Activated naive CD4-positive, alpha-beta T cell treated with anti-CD3 and anti-CD28 coated beads, Interleukin-2, amount 10 ng/mL, durations not matched to agents 7 days and 5 days (primary cell): Measurements from ENCODE around the gene STAM.

Experiments used
- CTCF ChIA-PET: fragments of 350-600 bp; sonication (Branson Sonifier 250); formaldehyde crosslinking; loops from one replicate; lab custom pipeline; 2021; ENCODE audit warnings: antibody characterized with exemption; lab: Charles Lee
- DNase-seq: peaks from one replicate; pipeline ENCODE4 v3.0.0-alpha.2; 2020
- H3K27ac Mint-ChIP-seq: one replicate; pipeline ENCODE4 v1.8.0; 2021; ENCODE audit warnings: mild to moderate bottlenecking, moderate library complexity, mixed read lengths
- H3K27me3 Mint-ChIP-seq: one replicate; pipeline ENCODE4 v1.8.0; 2021; ENCODE audit warnings: mild to moderate bottlenecking, mixed read lengths
- H3K36me3 Mint-ChIP-seq: one replicate; pipeline ENCODE4 v1.8.0; 2021; ENCODE audit warnings: mixed read lengths
- H3K4me1 Mint-ChIP-seq: one replicate; pipeline ENCODE4 v1.8.0; 2021; ENCODE audit warnings: mixed read lengths
- H3K4me3 Mint-ChIP-seq: one replicate; pipeline ENCODE4 v1.8.0; 2021; ENCODE audit warnings: mild to moderate bottlenecking, moderate library complexity, mixed read lengths
- H3K9me3 Mint-ChIP-seq: one replicate; pipeline ENCODE4 v1.8.0; 2021; ENCODE audit warnings: mixed read lengths

Gene STAM

DNA sequence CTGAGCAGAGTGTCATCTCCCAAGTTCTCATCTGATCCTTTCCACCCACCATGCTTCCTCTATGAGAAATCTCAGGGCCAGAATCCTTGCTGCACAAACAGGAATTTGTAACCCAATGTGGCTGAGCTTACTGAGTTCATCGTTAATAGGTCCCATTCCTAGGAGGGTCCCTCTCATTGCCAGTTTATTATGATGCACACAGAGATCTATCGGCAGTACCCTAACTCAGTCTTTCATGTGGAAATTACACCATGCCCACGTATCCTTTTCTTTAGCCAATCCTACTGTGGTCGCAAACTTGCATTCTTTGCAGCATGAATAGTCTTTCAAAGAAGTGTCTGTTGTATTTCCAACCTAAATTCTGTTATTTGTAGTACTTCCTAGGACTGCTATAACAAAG is 120.2 kb downstream of the STAM start:
- no peak for DNase-seq
- Mint-ChIP-seq H3K27ac (no peak overlapping the region), H3K4me3 (no peak overlapping the region), H3K27me3 (no peaks in the 10 kb centered on the region), H3K4me1 (no peaks in the 10 kb centered on the region), H3K36me3 (no peaks in the 10 kb centered on the region), H3K9me3 (no peaks in the 10 kb centered on the region)
- CTCF ChIA-PET: no interaction called here

DNA sequence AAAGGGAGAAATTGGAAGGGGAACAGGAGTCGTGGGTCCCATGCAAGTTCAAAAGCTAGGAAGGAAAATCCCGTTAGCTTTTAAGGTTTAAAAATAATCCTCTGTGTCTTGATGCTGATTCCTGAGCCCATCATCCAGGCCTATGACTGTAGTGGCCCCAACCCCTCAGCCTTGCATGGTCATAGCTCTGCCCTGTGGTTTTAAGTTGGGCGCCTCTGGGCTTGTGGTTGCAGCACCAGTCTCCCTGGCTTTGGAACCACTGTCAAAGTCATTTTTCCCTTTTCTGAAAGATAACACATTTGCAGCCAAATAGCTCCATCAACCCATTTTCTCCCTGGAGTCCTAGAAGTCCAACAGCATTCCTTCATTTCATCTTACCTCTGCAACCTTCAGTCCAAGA is 121.7 kb downstream of the STAM start:
- no peak for DNase-seq
- Mint-ChIP-seq H3K4me3 (no peak overlapping the region), H3K36me3 (no peaks in the 10 kb centered on the region), H3K27ac (no peak overlapping the region), H3K27me3 (no peaks in the 10 kb centered on the region), H3K9me3 (no peaks in the 10 kb centered on the region), H3K4me1 (no peaks in the 10 kb centered on the region)
- CTCF ChIA-PET: no interaction called here
